ENCODE measurements around the gene PTPRG. TPM values are rescaled to one million over a fixed set of nuclear protein-coding genes. Genes with fewer than 3 reads are reported as not detected.

Gene PTPRG
- polyA plus RNA-seq, 1 donor = 95.1 TPM

DNA sequence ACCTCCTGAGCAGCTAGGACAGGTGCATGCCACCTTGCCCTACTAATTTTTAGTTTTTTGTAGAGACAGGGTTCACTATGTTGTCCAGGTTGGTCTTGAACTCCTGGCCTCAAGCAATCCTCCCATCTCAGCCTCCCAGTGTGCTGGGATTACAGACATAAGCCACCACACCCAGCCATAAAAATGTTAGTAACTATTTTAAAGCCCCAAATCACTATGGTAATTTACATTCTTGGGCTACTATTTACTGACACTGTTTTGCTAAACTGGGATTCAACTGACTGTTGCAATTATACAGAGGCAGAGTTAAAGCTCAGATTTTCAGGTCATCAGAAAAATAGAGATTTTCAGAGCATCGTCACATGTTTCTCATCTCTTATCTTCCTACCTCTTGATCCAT is 553.4 kb downstream of the PTPRG start:
- DNase-seq = no peak

DNA sequence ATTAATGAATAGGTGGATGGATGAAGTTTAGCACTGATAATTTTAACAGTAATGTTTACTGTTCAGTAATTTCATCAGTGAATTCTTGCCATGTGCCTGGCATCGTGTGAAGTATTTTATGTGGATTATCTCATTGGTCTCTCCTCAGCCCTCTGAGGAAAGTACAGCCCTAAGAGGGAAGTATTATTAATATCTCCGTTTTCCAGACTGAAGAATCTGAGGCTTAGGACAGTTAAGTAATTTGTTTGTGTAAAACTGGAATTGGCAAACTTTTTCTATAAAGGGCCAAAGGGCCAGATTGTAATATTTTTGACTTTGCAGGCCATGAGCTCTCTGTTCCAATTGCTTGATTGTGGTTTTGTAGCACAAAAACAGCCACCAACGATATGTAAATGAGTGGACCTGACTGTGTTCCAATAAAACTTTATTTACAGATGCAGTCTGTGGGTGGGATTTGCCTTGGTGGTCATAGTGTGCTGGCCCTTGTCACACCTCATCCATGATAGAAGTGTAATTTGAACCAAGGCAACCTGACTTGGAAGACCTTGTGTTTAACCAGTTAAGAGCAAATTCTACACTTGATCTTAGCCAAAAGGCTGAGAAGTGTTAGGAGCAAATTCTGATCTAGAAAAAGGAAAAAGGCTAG is 556.7 kb downstream of the PTPRG start:
- no peak for DNase-seq

DNA sequence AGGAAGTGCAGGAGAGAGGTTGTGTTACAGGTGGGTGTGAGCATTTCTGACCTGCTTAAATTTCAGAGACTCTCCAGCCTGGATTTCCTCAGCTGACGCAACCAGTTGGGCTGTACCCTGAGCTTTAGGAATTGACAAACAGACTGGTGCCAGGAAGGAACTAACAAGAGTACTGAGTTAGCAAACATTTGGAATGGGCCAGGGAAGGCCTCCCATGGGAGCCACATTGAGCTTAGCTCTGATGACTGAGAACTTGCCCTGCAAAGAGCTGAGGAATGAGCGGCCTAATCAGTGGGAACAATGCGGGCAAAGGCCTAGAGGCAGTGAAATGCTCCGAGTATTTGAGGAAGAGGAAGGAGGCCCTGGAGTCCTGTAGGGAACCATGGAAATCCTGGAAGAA is 557.8 kb downstream of the PTPRG start:
- DNase-seq = no peak

GRCh38 chr3:62122819-62123218 is 561.4 kb downstream of the PTPRG start:
- DNase-seq = no peak

- no peak for DNase-seq
Observed at GRCh38 chr3:62125380-62125779, 564.0 kb downstream of the PTPRG start.

DNA sequence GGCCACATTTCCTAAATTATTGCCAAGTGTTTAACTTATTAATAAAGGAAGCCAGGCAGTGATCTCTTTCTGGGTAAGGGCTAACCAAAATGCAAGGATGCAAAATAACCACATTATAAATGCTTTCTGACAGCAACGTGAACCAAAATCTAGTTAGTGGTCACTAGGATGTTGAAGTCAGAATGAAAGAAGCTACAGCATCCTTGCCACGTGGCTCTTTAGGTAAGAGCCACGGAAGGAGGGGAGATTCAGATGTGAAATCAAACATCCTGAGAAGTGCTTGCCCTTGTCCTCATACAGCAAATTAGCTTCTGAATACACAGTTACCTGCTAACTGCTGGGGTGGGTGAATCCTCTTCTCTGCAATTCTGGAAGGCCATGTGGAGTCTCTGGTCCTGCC is 565.7 kb downstream of the PTPRG start:
- DNase-seq = no peak

DNA sequence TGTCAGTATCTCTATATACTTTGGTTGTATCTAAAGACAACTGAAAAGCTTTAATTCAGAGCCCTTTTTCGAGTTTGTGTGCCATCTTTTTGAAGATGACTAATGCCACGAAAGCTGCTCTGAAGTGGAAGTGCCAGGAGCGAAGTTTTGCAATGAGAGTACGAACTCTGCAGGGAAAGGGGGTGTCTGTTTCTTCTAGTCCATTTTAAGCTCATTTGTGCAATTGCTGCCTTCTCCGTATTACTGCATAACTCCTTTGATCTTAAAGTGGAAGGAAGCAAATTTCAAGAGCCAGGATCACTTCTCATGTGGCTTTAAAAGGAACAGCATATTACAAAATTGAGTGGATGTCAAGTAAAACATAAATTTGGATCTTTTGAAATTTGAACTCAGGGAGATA is 566.7 kb downstream of the PTPRG start:
- DNase-seq = no peak

DNA sequence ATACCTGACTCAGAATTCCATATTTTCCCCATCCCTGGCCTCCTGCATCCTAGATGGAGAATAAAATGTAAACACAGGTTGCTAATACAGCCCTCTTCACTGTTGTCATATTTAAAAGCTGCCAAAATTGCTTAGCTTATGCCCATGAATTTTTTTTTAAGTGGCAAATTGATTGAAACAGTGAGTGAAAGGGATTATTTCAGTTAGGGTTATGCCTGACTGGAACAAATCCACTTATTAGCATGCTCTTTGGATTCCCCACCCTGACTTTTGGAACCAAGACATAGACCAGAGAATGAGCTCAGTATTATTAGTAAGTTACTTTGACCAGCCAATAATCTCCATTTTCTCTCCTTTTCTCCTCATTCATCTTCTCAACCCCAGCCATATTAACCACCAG is 567.3 kb downstream of the PTPRG start:
- no peak for DNase-seq

DNA sequence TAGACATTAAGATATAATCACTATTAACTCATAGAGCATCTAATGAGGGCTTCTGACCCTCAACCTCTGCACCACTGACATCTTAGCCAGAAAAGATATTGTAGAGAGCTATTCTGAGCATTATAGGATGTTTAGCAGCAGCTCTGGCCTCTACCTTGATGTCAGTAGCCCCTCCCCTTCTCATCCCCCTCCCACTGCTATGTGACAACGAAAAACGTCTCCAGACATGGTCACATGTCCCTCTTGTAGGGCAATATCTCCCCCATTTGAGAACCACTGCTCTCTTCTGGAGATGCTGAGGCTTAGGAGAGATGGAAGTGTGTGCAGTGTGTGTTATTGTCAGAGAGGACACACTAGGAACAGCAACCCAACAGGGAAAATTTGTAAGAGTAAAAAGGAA is 569.7 kb downstream of the PTPRG start:
- DNase-seq = no peak

- DNase-seq = no peak
Observed at GRCh38 chr3:62131620-62132019, 570.2 kb downstream of the PTPRG start.

DNA sequence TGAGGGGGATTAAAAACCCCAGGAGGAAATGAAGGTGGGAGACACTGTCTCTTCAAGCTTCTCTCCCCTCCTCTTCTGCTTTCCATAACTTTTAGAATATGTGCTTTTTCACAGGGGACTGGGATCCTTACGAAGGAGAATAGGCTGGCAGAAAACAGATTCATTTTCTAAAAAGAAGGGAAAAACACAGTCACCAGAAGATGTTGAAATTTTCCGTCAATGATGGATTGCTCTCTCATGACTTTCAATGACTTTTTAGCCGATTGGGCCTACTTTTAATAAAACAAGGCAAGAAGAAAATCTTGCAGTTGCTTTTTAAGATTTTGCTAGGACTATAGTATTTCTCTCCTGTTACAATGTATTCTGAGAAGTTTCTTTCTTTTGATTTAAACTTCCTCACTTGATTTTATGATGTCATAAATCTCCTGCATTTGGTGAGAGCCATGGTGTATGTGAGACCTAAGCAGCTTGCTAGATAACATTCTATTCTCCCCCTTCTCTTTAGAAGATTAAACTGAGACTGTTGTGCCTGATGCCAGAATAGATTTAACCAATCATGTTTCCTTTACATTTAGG is 570.7 kb downstream of the PTPRG start:
- DNase-seq = peak; percentile 49

DNA sequence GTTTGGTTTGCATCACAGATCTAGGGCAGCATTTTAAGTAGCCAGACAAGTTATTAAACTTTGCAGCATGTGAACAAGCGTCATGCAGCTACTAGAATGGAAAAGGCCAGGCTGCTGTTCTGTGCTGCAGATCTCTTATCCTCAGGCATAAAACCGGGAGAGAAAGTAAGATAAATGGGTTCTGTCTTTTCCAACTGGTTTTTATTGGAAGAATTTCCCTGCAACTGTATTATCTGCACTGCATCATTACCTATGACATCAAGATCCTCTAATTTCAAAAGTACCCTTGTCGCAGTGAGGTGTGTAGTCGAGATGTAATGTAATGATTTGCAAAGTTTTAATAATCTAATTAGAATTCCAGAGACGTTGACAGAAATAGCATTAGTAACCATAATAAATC is 571.6 kb downstream of the PTPRG start:
- DNase-seq = no peak

- DNase-seq = no peak
Observed at GRCh38 chr3:62134061-62134496, 572.7 kb downstream of the PTPRG start.

GRCh38 chr3:62135741-62136140 is 574.4 kb downstream of the PTPRG start:
- no peak for DNase-seq

DNA sequence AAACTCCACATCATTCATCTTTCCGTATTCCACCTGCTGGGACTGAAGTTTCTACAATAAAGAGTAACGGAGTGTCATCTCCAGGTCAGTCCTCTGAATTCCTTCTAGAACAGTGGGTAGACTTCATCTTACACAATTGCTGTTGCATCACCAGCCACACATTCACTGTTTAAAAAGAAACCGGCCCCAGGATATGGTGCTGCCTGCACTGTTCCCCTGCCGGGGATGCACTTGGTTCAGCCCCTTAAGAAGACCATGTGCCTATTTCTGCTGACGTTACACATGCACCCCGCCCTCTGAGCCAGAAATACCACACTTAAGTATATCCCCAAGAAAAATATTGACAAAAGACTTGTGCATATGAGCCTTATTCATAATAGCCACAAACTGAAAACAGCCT is 578.6 kb downstream of the PTPRG start:
- no peak for DNase-seq

DNA sequence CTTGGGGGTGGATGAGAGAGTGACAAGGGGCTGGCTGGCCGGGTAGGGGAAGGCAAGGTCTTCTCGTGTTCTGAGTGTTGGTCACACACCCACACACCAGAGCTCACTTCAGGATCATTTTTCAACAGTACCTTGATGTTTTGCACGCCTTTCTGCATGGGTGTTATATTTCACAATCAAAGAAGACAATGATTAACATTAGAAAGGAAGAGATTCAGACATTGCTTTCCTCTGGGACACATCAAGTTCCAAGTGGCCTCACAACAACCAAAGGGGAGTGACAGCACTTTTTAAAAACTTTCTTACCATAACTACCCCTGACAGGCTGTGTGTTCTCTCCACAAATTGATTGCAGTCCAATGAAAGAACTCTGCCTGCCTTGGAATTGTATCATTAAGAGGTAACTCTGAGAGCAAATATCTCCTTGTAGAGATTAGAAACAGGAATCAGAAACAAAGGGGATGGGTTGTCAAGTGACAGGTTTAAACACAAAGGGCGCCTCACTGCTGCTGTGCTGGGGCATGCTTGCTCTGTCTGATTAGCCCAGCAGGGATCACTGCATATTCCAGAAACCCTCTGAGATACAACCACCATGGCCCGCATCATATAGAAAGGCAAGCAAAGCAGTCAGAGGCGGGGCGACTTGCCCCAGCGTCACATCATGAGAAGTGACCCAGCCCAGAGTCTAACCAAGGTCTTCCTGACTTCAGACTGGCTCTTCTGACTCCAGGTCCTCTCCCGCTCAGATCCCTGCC is 581.1 kb downstream of the PTPRG start:
- peak; percentile 61 for DNase-seq

GRCh38 chr3:62143843-62144450 is 582.6 kb downstream of the PTPRG start:
- DNase-seq = no peak

GRCh38 chr3:62144482-62144881 is 583.1 kb downstream of the PTPRG start:
- DNase-seq = no peak

DNA sequence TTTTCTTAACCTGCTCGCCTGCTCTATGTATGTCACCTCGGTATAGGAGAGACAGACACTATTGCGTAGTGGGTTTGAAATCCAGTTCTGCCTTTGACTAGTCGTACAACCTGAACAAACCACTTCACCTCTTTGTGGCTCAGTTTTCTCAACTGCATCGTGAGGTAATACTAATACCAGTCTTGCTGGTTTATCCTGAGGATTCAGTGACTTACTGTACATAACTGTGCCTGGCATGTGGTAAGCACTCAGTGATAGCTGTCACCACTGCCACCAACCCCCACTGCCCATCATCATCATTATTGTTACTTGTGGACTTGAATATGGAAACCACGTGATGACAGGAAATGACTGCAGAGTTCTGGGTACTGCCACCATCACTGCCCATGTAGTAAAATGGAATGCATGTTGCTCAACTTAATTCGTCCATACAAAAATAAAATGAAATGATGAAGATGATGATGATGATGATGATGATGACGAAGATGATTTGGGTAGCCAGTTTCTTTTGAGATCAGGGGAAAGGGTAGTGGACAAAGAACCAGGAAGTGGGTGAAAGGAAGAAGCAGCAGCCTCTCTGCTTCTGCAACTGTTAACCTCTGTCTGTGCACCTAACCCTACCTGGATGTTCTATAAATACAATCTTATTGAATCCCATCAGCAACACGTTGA is 583.9 kb downstream of the PTPRG start:
- no peak for DNase-seq

- no peak for DNase-seq
Observed at GRCh38 chr3:62149539-62149938, 588.2 kb downstream of the PTPRG start.

- no peak for DNase-seq
Observed at GRCh38 chr3:62149962-62150361, 588.6 kb downstream of the PTPRG start.

GRCh38 chr3:62151591-62151990 is 590.2 kb downstream of the PTPRG start:
- DNase-seq = no peak

DNA sequence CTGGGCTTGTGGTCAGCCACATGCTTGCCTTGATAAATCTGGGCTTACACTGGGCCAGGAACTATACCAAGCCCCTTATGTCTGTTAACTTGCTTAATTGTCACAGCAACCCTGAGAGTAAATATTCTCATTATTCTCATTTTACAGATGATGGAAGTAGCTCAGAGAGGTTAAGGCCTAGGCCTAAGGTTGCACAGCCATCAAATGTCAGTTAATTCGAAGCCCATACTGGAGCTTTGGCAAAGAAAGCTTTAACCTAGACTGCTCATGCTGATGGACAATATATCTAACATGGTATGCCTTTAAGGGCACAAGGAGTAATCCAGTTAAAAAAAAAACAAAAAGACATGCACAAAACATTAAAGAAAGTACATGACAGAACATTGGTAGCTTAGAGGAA is 591.9 kb downstream of the PTPRG start:
- DNase-seq = no peak
